HepG2 (cell line): ENCODE measurements around the gene SIRT7. TPM values are rescaled to one million over a fixed set of nuclear protein-coding genes. Genes with fewer than 3 reads are reported as not detected.
A peak's percentile ranks its signal among the peaks of the same experiment; 100 is the strongest.

ENCODE experiments used
- AGO1 ChIP-seq: fragments of 200-400 bp; formaldehyde crosslinking; IDR thresholded peaks from 2 replicates; pipeline ENCODE4 v1.6.1; 2017; ENCODE audit warnings: mild to moderate bottlenecking, low read depth, low read length, moderate library complexity; ENCODE audit not compliant: poor library complexity, severe bottlenecking
- ATF3 ChIP-seq: sonication (generic); formaldehyde crosslinking; IDR thresholded peaks from 2 replicates; pipeline ENCODE4 v1.4.0; 2020; ENCODE audit warnings: missing genetic modification reagents
- ATF7-NPFF ChIP-seq: sonication (generic); formaldehyde crosslinking; IDR thresholded peaks from 2 replicates; pipeline ENCODE4 v1.8.1; 2023; ENCODE audit warnings: mild to moderate bottlenecking, low read depth, missing genetic modification reagents, moderate library complexity
- CC2D1A ChIP-seq: sonication (generic); formaldehyde crosslinking; IDR thresholded peaks from 2 replicates; pipeline ENCODE4 v1.8.1; 2023; ENCODE audit warnings: mild to moderate bottlenecking, missing genetic modification reagents
- ELK4 ChIP-seq: sonication (generic); formaldehyde crosslinking; IDR thresholded peaks from 2 replicates; pipeline ENCODE4 v1.9.0; 2021; ENCODE audit warnings: missing genetic modification reagents, borderline replicate concordance
- ERF ChIP-seq: IDR thresholded peaks from 2 replicates; pipeline ENCODE4 v1.6.1; 2018; ENCODE audit warnings: missing biosample characterization, missing genetic modification reagents
- ETS1 ChIP-seq: sonication (generic); formaldehyde crosslinking; IDR thresholded peaks from 2 replicates; pipeline ENCODE4 v1.4.0; 2020; ENCODE audit warnings: missing genetic modification reagents
- GTF2F1 ChIP-seq: fragments of 150-350 bp; IDR thresholded peaks from 2 replicates; pipeline ENCODE4 v1.6.1; 2014; ENCODE audit warnings: low read length
- HMGA1 ChIP-seq: sonication (generic); formaldehyde crosslinking; conservative IDR thresholded peaks from 2 replicates; pipeline ENCODE4 v1.4.0; 2020; ENCODE audit warnings: missing genetic modification reagents
- LCORL ChIP-seq, 2 experiments: fragments of 450-650 bp in 1 of 2; sonication (generic) in 1 of 2; formaldehyde crosslinking in 1 of 2; IDR thresholded peaks; 2 replicates each; pipeline versions ENCODE4 v1.5.0 to v1.6.1; 2017 to 2020; ENCODE audit warnings: antibody characterized with exemption in 1 of 2, missing genetic modification reagents in 1 of 2
- MATR3 ChIP-seq: sonication (generic); formaldehyde crosslinking; IDR thresholded peaks from 2 replicates; pipeline ENCODE4 v1.4.0; 2020; ENCODE audit warnings: missing genetic modification reagents
- NCOA5 ChIP-seq: sonication (generic); formaldehyde crosslinking; IDR thresholded peaks from 2 replicates; pipeline ENCODE4 v1.4.0; 2020; ENCODE audit warnings: missing genetic modification reagents
- TERF1 ChIP-seq: sonication (generic); formaldehyde crosslinking; IDR thresholded peaks from 2 replicates; pipeline ENCODE4 v1.8.0; 2022; ENCODE audit warnings: mild to moderate bottlenecking, missing genetic modification reagents, moderate library complexity
- TGIF2 ChIP-seq: IDR thresholded peaks from 2 replicates; pipeline ENCODE4 v1.6.1; 2016; ENCODE audit warnings: control low read depth, missing compliant biosample characterization
- ZBTB3 ChIP-seq: sonication (generic); formaldehyde crosslinking; IDR thresholded peaks from 2 replicates; pipeline ENCODE4 v1.4.0; 2020; ENCODE audit warnings: low read depth, mild to moderate bottlenecking, moderate library complexity, missing genetic modification reagents, borderline replicate concordance
- ZNF180 ChIP-seq: sonication (generic); formaldehyde crosslinking; IDR thresholded peaks from 2 replicates; pipeline ENCODE4 v1.4.0; 2020; ENCODE audit warnings: low read depth, missing genetic modification reagents, borderline replicate concordance
- ZNF331 ChIP-seq: sonication (generic); formaldehyde crosslinking; IDR thresholded peaks from 2 replicates; pipeline ENCODE4 v1.4.0; 2020; ENCODE audit warnings: missing genetic modification reagents
- ZNF557 ChIP-seq: sonication (generic); formaldehyde crosslinking; IDR thresholded peaks from 2 replicates; pipeline ENCODE4 v1.4.0; 2020; ENCODE audit warnings: missing genetic modification reagents
- ZNF687 ChIP-seq: sonication (generic); formaldehyde crosslinking; IDR thresholded peaks from 2 replicates; pipeline ENCODE4 v1.5.1; 2020; ENCODE audit warnings: mild to moderate bottlenecking, missing genetic modification reagents, moderate library complexity
- ZNF75D ChIP-seq: sonication (generic); formaldehyde crosslinking; IDR thresholded peaks from 2 replicates; pipeline ENCODE4 v1.8.1; 2023; ENCODE audit warnings: missing genetic modification reagents, mild to moderate bottlenecking, borderline replicate concordance
- ZSCAN22 ChIP-seq: sonication (generic); formaldehyde crosslinking; IDR thresholded peaks from 2 replicates; pipeline ENCODE4 v1.4.0; 2020; ENCODE audit warnings: mild to moderate bottlenecking, missing genetic modification reagents
- polyA plus RNA-seq, 8 experiments: library from polyadenylated mRNA; depleted of rRNA in 3 of 8; stranded (reverse) in 7 of 8; unstranded in 1 of 8; fragments of >200 nt; fragmentation: Illumina TruSeq in 4 of 8; extraction: Trizol in 4 of 8; gene quantifications; 2 replicates each; pipeline versions ENCODE4 v1.2.1 to v1.2.3, GENCODE V29; 2011 to 2016; ENCODE audit warnings: low read depth in 4 of 8, missing spikeins in 1 of 8, mixed read lengths in 1 of 8; ENCODE audit not compliant: insufficient read depth in 1 of 8
- total RNA-seq, 5 experiments: library from RNA; depleted of rRNA; stranded (reverse); fragments of >200 nt; fragmentation: Illumina TruSeq; extraction: Trizol; gene quantifications; 2 replicates each; pipeline ENCODE4 v1.2.3, GENCODE V29; 2016; ENCODE audit warnings: low read depth in 1 of 5

Gene SIRT7
- total and polyA plus RNA-seq, 2 of the 13 experiments (the other 11 are each of a cell fraction or from before 2014, with no cell fraction given): 8.3 to 24.8 TPM

- TF ChIP-seq TERF1 (0 out of 2 replicates have a peak, but pooled peaks have one; percentile 75), LCORL (IDR thresholded peaks at IDR 0.05) (no peak), LCORL (CRISPR knock-in tag; IDR thresholded peaks at IDR 0.05) (peak; percentile 75), ZNF557 (CRISPR knock-in tag) (no peak; the same call in 1 of the 2 replicates), ZNF75D (CRISPR knock-in tag) (no peak), HMGA1 (CRISPR knock-in tag) (no peak), ZSCAN22 (CRISPR knock-in tag) (0 out of 2 replicates have a peak, but pooled peaks have one; percentile 66), TGIF2 (peak; percentile 92), CC2D1A (CRISPR knock-in tag) (peak; percentile 74; the same call in 1 of the 2 replicates), ATF7-NPFF (peak; percentile 96), GTF2F1 (peak; percentile 74; the same call in 1 of the 2 replicates), NCOA5 (CRISPR knock-in tag) (no peak), ZNF331 (no peak), ETS1 (CRISPR knock-in tag) (no peak), ZBTB3 (no peak), ERF (CRISPR knock-in tag) (peak; percentile 88), AGO1 (peak; percentile 93), ZNF180 (CRISPR knock-in tag) (no peak), ELK4 (CRISPR knock-in tag) (no peak; the same call in 1 of the 2 replicates), ATF3 (CRISPR knock-in tag) (peak; percentile 29; the same call in 1 of the 2 replicates), MATR3 (CRISPR knock-in tag) (peak; percentile 69; the same call in 1 of the 2 replicates), ZNF687 (CRISPR knock-in tag) (peak; percentile 96)
Measured at GRCh38 chr17:81871387-81872230, 46.4 kb downstream of the SIRT7 start (continued).
